ENCODE data around the gene ADAMTSL3.

The ADAMTSL3 gene

DNA sequence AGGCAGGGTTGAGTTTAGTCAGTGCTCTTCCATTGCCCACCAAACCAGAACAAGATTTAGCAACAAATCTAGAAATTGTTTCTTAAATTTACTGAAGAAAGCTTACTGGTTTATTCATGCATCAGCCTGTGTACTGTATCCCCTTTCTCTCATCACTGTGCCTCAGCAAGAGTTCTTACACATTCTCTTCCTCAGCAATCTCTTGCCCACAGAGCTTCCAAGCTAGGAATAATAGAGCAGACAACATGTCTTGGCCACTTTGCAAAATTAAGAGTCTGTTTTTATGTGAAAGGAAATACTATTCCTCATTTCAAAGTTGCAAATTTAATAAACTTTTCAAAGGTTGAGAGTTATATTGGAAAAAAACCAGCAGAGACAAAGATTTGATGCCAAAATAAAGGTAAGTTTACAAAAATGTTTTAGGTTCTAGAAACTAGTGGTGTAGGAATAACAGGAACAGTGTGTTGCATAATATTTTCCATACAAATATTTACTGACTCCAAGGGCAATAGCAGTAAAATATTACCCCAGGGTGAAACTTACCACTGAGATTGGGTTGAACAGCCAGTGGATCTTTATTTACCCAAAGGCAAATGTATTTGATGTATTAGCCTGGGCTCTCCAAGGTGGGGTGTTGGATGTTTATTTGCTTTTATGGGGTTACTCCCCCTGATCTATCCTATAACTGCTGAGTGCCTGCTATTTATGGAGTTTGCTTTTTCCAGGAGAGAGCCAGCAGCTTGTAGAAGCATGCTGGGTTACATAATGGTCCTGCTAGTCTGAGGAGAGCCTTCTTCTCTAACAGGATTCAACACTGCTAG is 276.7 kb downstream of the ADAMTSL3 start:
- Histone ChIP-seq H3K27ac (ENCODE audit: low read length) (peak overlapping the region; percentile 56), H3K4me3 (ENCODE audit: low read length in 2 of 2) (peak overlapping the region; percentile 8), H3K4me1 (ENCODE audit: control insufficient read depth, insufficient read depth, low read length) (peaks cover 5% of the 10 kb centered on the region), H3K9me3 (ENCODE audit: control insufficient read depth in 2 of 2, low read length in 2 of 2) (no peaks in the 10 kb centered on the region), H3K9ac (ENCODE audit: low read length in 2 of 2) (no peak overlapping the region), H3K36me3 (ENCODE audit: control insufficient read depth in 2 of 2, insufficient read depth in 2 of 2, low read length in 2 of 2) (no peaks in the 10 kb centered on the region), H3K27me3 (ENCODE audit: control insufficient read depth in 1 of 2, insufficient read depth in 2 of 2, low read length in 2 of 2) (no peaks in the 10 kb centered on the region)

DNA sequence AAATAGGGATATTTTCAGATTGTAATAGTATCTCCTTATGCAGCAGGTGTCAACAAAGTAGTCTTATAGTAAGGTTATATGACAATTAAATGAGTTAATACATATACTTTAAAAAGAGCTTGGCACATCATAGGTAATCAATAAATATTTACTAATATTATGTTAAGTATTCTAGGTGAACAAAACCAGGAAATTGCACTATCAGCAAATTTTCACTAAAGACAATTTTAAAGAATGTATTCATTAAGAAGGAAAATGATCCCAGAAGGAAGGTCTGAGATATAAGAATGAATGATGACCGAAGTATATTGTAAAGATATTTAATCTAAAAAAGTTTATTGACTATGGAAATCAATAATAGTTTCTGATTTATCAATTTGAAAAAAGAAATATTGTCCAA is 281.9 kb downstream of the ADAMTSL3 start:
- no peaks in the 10 kb centered on the region for H3K9me3 ChIP-seq (ENCODE audit: control insufficient read depth in 2 of 2, low read length in 2 of 2)
- peaks cover 5% of the 10 kb centered on the region for H3K4me1 ChIP-seq (ENCODE audit: control insufficient read depth, insufficient read depth, low read length)
- H3K36me3 ChIP-seq (ENCODE audit: control insufficient read depth in 2 of 2, insufficient read depth in 2 of 2, low read length in 2 of 2), result no peaks in the 10 kb centered on the region
- H3K27me3 ChIP-seq (ENCODE audit: control insufficient read depth in 1 of 2, insufficient read depth in 2 of 2, low read length in 2 of 2), result no peaks in the 10 kb centered on the region
- no peak overlapping the region for H3K27ac ChIP-seq (ENCODE audit: low read length)
- H3K9ac ChIP-seq (ENCODE audit: low read length in 2 of 2), result no peak overlapping the region
- H3K4me3 ChIP-seq (ENCODE audit: low read length in 2 of 2), result no peak overlapping the region

DNA sequence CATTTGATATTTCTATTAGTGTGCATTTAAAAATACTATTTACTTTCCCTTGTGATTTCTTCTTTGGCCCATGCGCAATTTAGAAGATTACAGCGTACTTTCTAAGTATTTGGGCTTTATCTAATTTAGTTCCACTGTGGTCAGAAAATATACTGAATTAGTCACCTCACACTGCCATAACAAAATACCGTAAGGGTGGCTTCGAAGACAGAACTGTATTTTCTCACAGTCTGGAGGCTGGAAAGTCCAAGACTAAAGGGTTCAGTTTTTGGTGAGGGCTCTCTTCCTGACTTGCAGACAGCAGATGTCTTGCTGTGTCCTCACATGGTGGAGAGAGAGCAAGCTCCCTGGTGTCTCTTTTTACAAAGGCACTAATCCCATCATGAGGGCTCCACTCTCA is 286.2 kb downstream of the ADAMTSL3 start:
- no peak overlapping the region for H3K9ac ChIP-seq (ENCODE audit: low read length in 2 of 2)
- no peaks in the 10 kb centered on the region for H3K9me3 ChIP-seq (ENCODE audit: control insufficient read depth in 2 of 2, low read length in 2 of 2)
- no peak overlapping the region for H3K4me3 ChIP-seq (ENCODE audit: low read length in 2 of 2)
- H3K4me1 ChIP-seq (ENCODE audit: control insufficient read depth, insufficient read depth, low read length), result no peaks in the 10 kb centered on the region
- no peaks in the 10 kb centered on the region for H3K27me3 ChIP-seq (ENCODE audit: control insufficient read depth in 1 of 2, insufficient read depth in 2 of 2, low read length in 2 of 2)
- no peak overlapping the region for H3K27ac ChIP-seq (ENCODE audit: low read length)
- H3K36me3 ChIP-seq (ENCODE audit: control insufficient read depth in 2 of 2, insufficient read depth in 2 of 2, low read length in 2 of 2), result peaks cover 3 to 13% of the 10 kb centered on the region in 2 donors

DNA sequence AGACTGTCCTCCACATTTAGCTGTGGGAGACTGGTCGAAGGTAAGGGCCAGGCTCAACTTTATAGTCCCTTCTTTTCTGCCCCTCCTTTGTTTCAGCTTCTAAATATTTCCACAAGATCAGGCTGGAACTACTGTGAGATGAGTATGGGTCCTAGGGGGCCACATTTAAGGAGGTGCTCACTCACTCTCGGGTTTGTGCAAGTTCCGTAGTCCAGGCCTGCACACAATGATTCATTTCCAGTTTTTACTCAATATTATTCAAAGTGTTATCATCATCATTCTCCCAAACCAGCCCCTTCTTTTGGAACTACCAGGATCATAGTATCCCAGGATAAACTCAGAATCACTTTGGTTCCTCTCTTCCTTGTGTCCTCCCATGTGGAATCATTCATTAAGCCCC is 289.1 kb downstream of the ADAMTSL3 start:
- Histone ChIP-seq H3K36me3 (ENCODE audit: control insufficient read depth in 2 of 2, insufficient read depth in 2 of 2, low read length in 2 of 2) (peaks cover 12 to 22% of the 10 kb centered on the region in 2 donors), H3K27ac (ENCODE audit: low read length) (no peak overlapping the region), H3K4me3 (ENCODE audit: low read length in 2 of 2) (no peak overlapping the region), H3K27me3 (ENCODE audit: control insufficient read depth in 1 of 2, insufficient read depth in 2 of 2, low read length in 2 of 2) (no peaks in the 10 kb centered on the region), H3K9me3 (ENCODE audit: control insufficient read depth in 2 of 2, low read length in 2 of 2) (no peaks in the 10 kb centered on the region), H3K9ac (ENCODE audit: low read length in 2 of 2) (no peak overlapping the region), H3K4me1 (ENCODE audit: control insufficient read depth, insufficient read depth, low read length) (no peaks in the 10 kb centered on the region)

DNA sequence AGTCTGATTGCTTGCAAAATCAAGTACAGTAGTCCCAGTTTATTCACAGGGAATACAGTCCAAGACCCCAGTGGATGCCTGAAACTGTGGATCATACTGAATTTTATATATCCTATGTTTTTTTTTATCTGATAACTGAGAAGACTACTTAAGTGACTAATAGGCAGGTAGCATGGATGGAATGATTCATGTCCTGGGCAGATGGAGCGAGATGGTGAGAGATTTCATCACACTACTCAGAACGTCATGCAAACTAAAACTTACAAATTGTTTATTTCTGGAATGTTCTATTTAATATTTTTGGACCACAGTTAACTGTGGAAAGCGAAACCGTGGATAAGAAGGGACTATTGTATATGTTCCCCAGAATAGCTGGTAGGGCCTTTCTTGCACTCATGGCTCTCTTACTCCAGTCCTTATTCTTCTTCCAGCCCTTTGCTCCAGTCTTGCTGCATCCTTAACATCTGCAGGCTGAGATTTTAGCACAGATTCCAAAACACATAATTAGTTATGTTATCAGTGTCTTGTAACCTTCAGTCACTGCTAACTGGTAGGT is 290.0 kb downstream of the ADAMTSL3 start:
- Histone ChIP-seq H3K27me3 (ENCODE audit: control insufficient read depth in 1 of 2, insufficient read depth in 2 of 2, low read length in 2 of 2) (no peaks in the 10 kb centered on the region), H3K9ac (ENCODE audit: low read length in 2 of 2) (no peak overlapping the region), H3K27ac (ENCODE audit: low read length) (no peak overlapping the region), H3K4me1 (ENCODE audit: control insufficient read depth, insufficient read depth, low read length) (no peaks in the 10 kb centered on the region), H3K9me3 (ENCODE audit: control insufficient read depth in 2 of 2, low read length in 2 of 2) (no peaks in the 10 kb centered on the region), H3K4me3 (ENCODE audit: low read length in 2 of 2) (no peak overlapping the region), H3K36me3 (ENCODE audit: control insufficient read depth in 2 of 2, insufficient read depth in 2 of 2, low read length in 2 of 2) (peaks cover 12 to 22% of the 10 kb centered on the region in 2 donors)

DNA sequence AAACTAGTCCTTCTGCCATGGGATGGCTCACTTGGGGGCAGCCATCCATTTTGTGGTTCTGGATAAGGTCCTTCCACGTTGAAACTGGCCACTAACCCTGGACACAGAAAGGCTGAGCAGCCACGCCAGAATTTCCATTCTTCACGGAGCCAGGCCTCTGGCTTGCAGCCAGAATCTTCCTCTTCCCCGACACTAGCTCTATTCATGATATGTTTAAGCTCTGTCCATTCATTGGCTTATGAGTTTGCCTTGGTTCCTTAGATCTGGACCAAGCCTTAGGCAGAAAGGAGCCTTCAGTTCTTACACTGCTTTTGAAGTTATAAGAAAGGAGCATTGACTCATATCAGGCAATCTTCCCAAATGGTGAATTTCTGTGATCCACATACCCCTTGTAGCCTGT is 293.2 kb downstream of the ADAMTSL3 start:
- H3K36me3 ChIP-seq (ENCODE audit: control insufficient read depth in 2 of 2, insufficient read depth in 2 of 2, low read length in 2 of 2), result peaks cover 12 to 22% of the 10 kb centered on the region in 2 donors
- H3K4me1 ChIP-seq (ENCODE audit: control insufficient read depth, insufficient read depth, low read length), result no peaks in the 10 kb centered on the region
- no peak overlapping the region for H3K4me3 ChIP-seq (ENCODE audit: low read length in 2 of 2)
- H3K27ac ChIP-seq (ENCODE audit: low read length), result no peak overlapping the region
- H3K27me3 ChIP-seq (ENCODE audit: control insufficient read depth in 1 of 2, insufficient read depth in 2 of 2, low read length in 2 of 2), result no peaks in the 10 kb centered on the region
- H3K9ac ChIP-seq (ENCODE audit: low read length in 2 of 2), result no peak overlapping the region
- H3K9me3 ChIP-seq (ENCODE audit: control insufficient read depth in 2 of 2, low read length in 2 of 2), result no peaks in the 10 kb centered on the region

DNA sequence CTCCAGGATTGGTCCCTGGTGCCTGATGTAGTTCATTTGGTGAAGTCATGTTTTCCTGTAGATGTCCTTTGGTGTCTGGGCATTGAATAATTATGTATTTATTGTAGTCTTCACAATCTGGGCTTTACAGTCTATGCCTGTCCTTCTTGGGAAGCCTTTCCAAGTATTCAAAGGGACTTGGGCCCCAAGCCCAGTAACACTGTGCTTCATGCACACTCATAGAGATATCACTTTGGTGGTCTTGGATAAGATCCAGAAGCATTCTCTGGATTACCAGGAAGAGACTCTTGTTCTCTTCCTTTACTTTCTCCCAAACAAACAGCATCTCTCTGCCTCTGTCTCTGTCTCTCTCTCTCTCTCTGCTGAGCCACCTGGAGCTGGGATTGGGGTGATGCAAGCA is 300.6 kb downstream of the ADAMTSL3 start:
- Histone ChIP-seq H3K9ac (ENCODE audit: low read length in 2 of 2) (no peak overlapping the region), H3K4me3 (ENCODE audit: low read length in 2 of 2) (no peak overlapping the region), H3K4me1 (ENCODE audit: control insufficient read depth, insufficient read depth, low read length) (no peaks in the 10 kb centered on the region), H3K27me3 (ENCODE audit: control insufficient read depth in 1 of 2, insufficient read depth in 2 of 2, low read length in 2 of 2) (no peaks in the 10 kb centered on the region), H3K36me3 (ENCODE audit: control insufficient read depth in 2 of 2, insufficient read depth in 2 of 2, low read length in 2 of 2) (peaks cover 7 to 8% of the 10 kb centered on the region in 2 donors), H3K9me3 (ENCODE audit: control insufficient read depth in 2 of 2, low read length in 2 of 2) (no peaks in the 10 kb centered on the region), H3K27ac (ENCODE audit: low read length) (no peak overlapping the region)

DNA sequence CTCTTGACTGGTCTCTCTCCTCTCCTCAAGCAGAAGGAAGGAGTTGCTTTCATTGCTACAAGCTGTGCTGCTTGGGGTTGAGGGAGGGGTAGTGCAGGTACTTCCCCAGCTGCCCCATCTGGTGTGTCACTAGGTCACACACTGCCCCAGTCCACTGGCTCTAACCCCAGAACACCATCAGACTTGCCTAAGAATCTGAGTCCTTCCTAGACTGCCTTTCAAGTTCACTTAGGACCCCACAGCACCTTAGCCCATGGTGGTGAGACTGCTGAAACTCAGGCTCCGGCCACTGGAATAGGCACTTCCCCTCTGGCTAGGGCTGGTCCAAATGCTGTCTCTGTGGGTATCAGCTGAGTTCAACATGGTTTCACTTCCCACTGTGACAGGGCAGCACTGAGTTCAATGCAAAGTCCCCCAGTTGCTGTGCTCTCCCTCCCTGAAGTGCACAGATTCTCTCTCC is 301.9 kb downstream of the ADAMTSL3 start:
- no peaks in the 10 kb centered on the region for H3K27me3 ChIP-seq (ENCODE audit: control insufficient read depth in 1 of 2, insufficient read depth in 2 of 2, low read length in 2 of 2)
- no peak overlapping the region for H3K4me3 ChIP-seq (ENCODE audit: low read length in 2 of 2)
- no peak overlapping the region for H3K27ac ChIP-seq (ENCODE audit: low read length)
- H3K36me3 ChIP-seq (ENCODE audit: control insufficient read depth in 2 of 2, insufficient read depth in 2 of 2, low read length in 2 of 2), result peaks cover 7 to 8% of the 10 kb centered on the region in 2 donors
- H3K9me3 ChIP-seq (ENCODE audit: control insufficient read depth in 2 of 2, low read length in 2 of 2), result no peaks in the 10 kb centered on the region
- H3K4me1 ChIP-seq (ENCODE audit: control insufficient read depth, insufficient read depth, low read length), result no peaks in the 10 kb centered on the region
- no peak overlapping the region for H3K9ac ChIP-seq (ENCODE audit: low read length in 2 of 2)

DNA sequence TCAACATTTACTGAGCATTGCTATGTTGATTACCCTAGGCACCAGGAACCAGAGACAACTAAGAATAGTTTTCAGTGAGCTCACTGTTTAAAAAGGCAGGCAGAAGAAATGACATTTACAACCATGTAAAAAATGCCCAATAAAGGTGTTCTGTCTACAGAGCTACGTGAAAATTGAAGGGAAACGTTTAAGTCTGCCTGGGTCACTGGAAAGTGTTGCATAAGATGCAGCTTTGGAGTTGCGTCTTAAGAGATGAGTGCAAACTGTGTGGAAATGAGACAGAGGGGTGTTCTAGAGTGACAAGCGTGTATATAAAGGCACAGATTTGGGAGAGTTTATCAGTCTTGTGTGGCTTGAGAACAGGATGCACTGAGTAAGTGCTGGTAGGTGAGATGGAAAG is 303.0 kb downstream of the ADAMTSL3 start:
- Histone ChIP-seq H3K27ac (ENCODE audit: low read length) (no peak overlapping the region), H3K4me1 (ENCODE audit: control insufficient read depth, insufficient read depth, low read length) (no peaks in the 10 kb centered on the region), H3K9me3 (ENCODE audit: control insufficient read depth in 2 of 2, low read length in 2 of 2) (no peaks in the 10 kb centered on the region), H3K9ac (ENCODE audit: low read length in 2 of 2) (no peak overlapping the region), H3K36me3 (ENCODE audit: control insufficient read depth in 2 of 2, insufficient read depth in 2 of 2, low read length in 2 of 2) (peaks cover 7 to 8% of the 10 kb centered on the region in 2 donors), H3K27me3 (ENCODE audit: control insufficient read depth in 1 of 2, insufficient read depth in 2 of 2, low read length in 2 of 2) (no peaks in the 10 kb centered on the region), H3K4me3 (ENCODE audit: low read length in 2 of 2) (no peak overlapping the region)

DNA sequence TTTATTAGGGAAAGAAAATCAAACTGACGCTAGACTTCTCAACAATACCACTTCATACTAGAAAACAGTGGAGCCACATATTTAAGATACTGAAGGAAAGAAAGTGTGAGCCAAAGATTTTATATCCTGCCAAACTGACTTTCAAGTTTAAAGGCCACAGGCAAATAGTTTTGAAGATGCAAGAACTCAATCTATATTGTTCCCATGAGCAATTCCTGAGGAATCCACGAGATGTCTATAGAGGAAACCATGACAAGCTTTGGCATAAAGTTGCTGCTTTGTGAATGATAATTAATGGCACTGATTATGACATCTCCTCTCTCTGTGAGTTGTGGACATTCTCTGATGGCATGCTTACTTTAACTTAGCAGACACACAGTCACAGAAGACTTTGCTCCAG is 305.6 kb downstream of the ADAMTSL3 start:
- no peak overlapping the region for H3K27ac ChIP-seq (ENCODE audit: low read length)
- H3K9ac ChIP-seq (ENCODE audit: low read length in 2 of 2), result no peak overlapping the region
- no peaks in the 10 kb centered on the region for H3K9me3 ChIP-seq (ENCODE audit: control insufficient read depth in 2 of 2, low read length in 2 of 2)
- H3K36me3 ChIP-seq (ENCODE audit: control insufficient read depth in 2 of 2, insufficient read depth in 2 of 2, low read length in 2 of 2), result peaks cover 8% of the 10 kb centered on the region in 2 donors
- no peaks in the 10 kb centered on the region for H3K4me1 ChIP-seq (ENCODE audit: control insufficient read depth, insufficient read depth, low read length)
- no peaks in the 10 kb centered on the region for H3K27me3 ChIP-seq (ENCODE audit: control insufficient read depth in 1 of 2, insufficient read depth in 2 of 2, low read length in 2 of 2)
- no peak overlapping the region for H3K4me3 ChIP-seq (ENCODE audit: low read length in 2 of 2)

DNA sequence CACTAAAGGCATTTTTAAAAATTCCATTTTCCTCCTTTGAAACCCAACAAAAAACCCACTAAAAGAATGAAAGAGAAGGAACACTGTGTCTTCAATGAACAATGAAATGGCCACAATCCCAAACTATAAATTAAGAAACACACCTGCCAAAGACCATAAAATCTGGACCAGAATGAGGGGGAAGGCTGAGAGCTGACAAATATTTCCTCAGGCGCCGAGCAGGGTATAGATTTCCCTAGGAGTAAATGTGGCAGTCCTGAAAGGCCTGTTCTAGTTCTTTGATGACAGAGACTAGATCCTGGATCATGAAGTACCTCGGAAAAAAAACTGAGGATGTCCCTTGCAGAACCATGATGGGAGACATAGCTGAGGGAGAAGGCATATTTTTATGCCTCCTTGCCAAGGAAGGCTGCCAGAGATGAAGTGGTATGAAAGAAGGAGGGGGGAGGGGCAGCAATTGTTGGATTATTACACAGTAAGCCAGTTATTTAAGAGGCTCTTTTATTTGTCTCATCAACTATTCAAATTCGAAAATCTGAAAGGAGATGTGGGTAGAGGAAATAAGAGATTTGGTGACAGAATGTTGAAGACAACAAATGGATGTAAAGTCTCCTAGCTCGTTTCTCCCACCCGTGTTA is 306.4 kb downstream of the ADAMTSL3 start:
- H3K27me3 ChIP-seq (ENCODE audit: control insufficient read depth in 1 of 2, insufficient read depth in 2 of 2, low read length in 2 of 2), result no peaks in the 10 kb centered on the region
- no peak overlapping the region for H3K4me3 ChIP-seq (ENCODE audit: low read length in 2 of 2)
- peaks cover 3 to 4% of the 10 kb centered on the region in 2 donors for H3K36me3 ChIP-seq (ENCODE audit: control insufficient read depth in 2 of 2, insufficient read depth in 2 of 2, low read length in 2 of 2)
- H3K27ac ChIP-seq (ENCODE audit: low read length), result no peak overlapping the region
- no peaks in the 10 kb centered on the region for H3K9me3 ChIP-seq (ENCODE audit: control insufficient read depth in 2 of 2, low read length in 2 of 2)
- no peaks in the 10 kb centered on the region for H3K4me1 ChIP-seq (ENCODE audit: control insufficient read depth, insufficient read depth, low read length)
- H3K9ac ChIP-seq (ENCODE audit: low read length in 2 of 2), result no peak overlapping the region

Data from stomach smooth muscle (tissue), 2 donors.